HepG2 (cell line): ENCODE results near the gene XXYLT1. TPM values are rescaled to one million over a fixed set of nuclear protein-coding genes. Genes with fewer than 3 reads are reported as not detected.

Experiments
- ARNT2 ChIP-seq: sonication (generic); formaldehyde crosslinking; IDR thresholded peaks from 2 replicates; pipeline ENCODE4 v1.8.0; 2022; ENCODE audit warnings: mild to moderate bottlenecking, low read depth, missing genetic modification reagents, moderate library complexity
- HBP1 ChIP-seq: IDR thresholded peaks from 2 replicates; pipeline ENCODE4 v1.6.1; 2016; ENCODE audit warnings: low read depth, control low read depth
- HMGXB4 ChIP-seq, 2 experiments: sonication (generic) in 1 of 2; formaldehyde crosslinking in 1 of 2; IDR thresholded peaks; 2 replicates each; pipeline versions ENCODE4 v1.4.0 to v1.6.1; 2018 to 2020; ENCODE audit warnings: missing genetic modification reagents in 2 of 2, borderline replicate concordance in 1 of 2, low read depth in 1 of 2, mild to moderate bottlenecking in 1 of 2, missing biosample characterization in 1 of 2
- HNF1A ChIP-seq, 2 experiments: sonication (generic) in 1 of 2; formaldehyde crosslinking in 1 of 2; IDR thresholded peaks; 2 replicates each; pipeline versions ENCODE4 v1.4.0 to v1.6.1; 2016 to 2020; ENCODE audit warnings: borderline replicate concordance in 1 of 2, low read depth in 1 of 2, mild to moderate bottlenecking in 1 of 2, missing genetic modification reagents in 1 of 2
- IRF9 ChIP-seq: sonication (generic); formaldehyde crosslinking; IDR thresholded peaks from 2 replicates; pipeline ENCODE4 v1.8.0; 2022; ENCODE audit warnings: missing genetic modification reagents, mild to moderate bottlenecking, borderline replicate concordance
- MEIS2 ChIP-seq: sonication (generic); formaldehyde crosslinking; IDR thresholded peaks from 2 replicates; pipeline ENCODE4 v1.9.0; 2021; ENCODE audit warnings: mild to moderate bottlenecking, missing genetic modification reagents
- ZBTB2 ChIP-seq: sonication (generic); formaldehyde crosslinking; IDR thresholded peaks from 2 replicates; pipeline ENCODE4 v1.8.0; 2022; ENCODE audit warnings: low read depth, missing genetic modification reagents
- ZNF142 ChIP-seq: sonication (generic); formaldehyde crosslinking; IDR thresholded peaks from 2 replicates; pipeline ENCODE4 v1.4.0; 2020; ENCODE audit warnings: missing genetic modification reagents
- ZNF670 ChIP-seq: sonication (generic); formaldehyde crosslinking; IDR thresholded peaks from 2 replicates; pipeline ENCODE4 v1.8.0; 2022; ENCODE audit warnings: mild to moderate bottlenecking, missing genetic modification reagents, borderline replicate concordance
- polyA plus RNA-seq, 8 experiments: library from polyadenylated mRNA; depleted of rRNA in 3 of 8; stranded (reverse) in 7 of 8; unstranded in 1 of 8; fragments of >200 nt; fragmentation: Illumina TruSeq in 4 of 8; extraction: Trizol in 4 of 8; gene quantifications; 2 replicates each; pipeline versions ENCODE4 v1.2.1 to v1.2.3, GENCODE V29; 2011 to 2016; ENCODE audit warnings: low read depth in 4 of 8, missing spikeins in 1 of 8, mixed read lengths in 1 of 8; ENCODE audit not compliant: insufficient read depth in 1 of 8
- total RNA-seq, 5 experiments: library from RNA; depleted of rRNA; stranded (reverse); fragments of >200 nt; fragmentation: Illumina TruSeq; extraction: Trizol; gene quantifications; 2 replicates each; pipeline ENCODE4 v1.2.3, GENCODE V29; 2016; ENCODE audit warnings: low read depth in 1 of 5

XXYLT1 gene
- total and polyA plus RNA-seq, 2 of the 13 experiments (the other 11 are each of a cell fraction or from before 2014, with no cell fraction given) = 17.7 to 19.0 TPM

- peak; percentile 47; the same call in 1 of the 2 replicates for TF ChIP-seq ZNF142 (CRISPR knock-in tag)
- TF ChIP-seq HNF1A (IDR thresholded peaks at IDR 0.05; ENCODE audit: low read depth) = no peak
- TF ChIP-seq HNF1A (CRISPR knock-in tag; IDR thresholded peaks at IDR 0.05; ENCODE audit: borderline replicate concordance) = 0 out of 2 replicates have a peak, but pooled peaks have one; percentile 27
- no peak; the same call in 1 of the 2 replicates for TF ChIP-seq ZBTB2
- TF ChIP-seq MEIS2 (CRISPR knock-in tag) = no peak
- no peak for TF ChIP-seq ZNF670 (CRISPR knock-in tag)
- peak; percentile 46 to 69; a peak in 3 of 4 replicates for TF ChIP-seq HMGXB4 (CRISPR knock-in tag; IDR thresholded peaks at IDR 0.05; ENCODE audit: borderline replicate concordance in 1 of 2, low read depth in 1 of 2)
- peak; percentile 16; the same call in 1 of the 2 replicates for TF ChIP-seq IRF9 (CRISPR knock-in tag)
- 0 out of 2 replicates have a peak, but pooled peaks have one; percentile 26 for TF ChIP-seq HBP1
- TF ChIP-seq ARNT2 (CRISPR knock-in tag) = peak; percentile 89; the same call in 1 of the 2 replicates
Measured at GRCh38 chr3:195270817-195271409, at the start of gene XXYLT1 (continued).
